ENCODE results near the gene PRTG.

GRCh38 chr15:55630858-55631257, 112.1 kb downstream of the PRTG start:
- TF ChIP-seq, protein P1, sequence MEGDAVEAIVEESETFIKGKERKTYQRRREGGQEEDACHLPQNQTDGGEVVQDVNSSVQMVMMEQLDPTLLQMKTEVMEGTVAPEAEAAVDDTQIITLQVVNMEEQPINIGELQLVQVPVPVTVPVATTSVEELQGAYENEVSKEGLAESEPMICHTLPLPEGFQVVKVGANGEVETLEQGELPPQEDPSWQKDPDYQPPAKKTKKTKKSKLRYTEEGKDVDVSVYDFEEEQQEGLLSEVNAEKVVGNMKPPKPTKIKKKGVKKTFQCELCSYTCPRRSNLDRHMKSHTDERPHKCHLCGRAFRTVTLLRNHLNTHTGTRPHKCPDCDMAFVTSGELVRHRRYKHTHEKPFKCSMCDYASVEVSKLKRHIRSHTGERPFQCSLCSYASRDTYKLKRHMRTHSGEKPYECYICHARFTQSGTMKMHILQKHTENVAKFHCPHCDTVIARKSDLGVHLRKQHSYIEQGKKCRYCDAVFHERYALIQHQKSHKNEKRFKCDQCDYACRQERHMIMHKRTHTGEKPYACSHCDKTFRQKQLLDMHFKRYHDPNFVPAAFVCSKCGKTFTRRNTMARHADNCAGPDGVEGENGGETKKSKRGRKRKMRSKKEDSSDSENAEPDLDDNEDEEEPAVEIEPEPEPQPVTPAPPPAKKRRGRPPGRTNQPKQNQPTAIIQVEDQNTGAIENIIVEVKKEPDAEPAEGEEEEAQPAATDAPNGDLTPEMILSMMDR (conservative IDR thresholded peaks at IDR 0.05 in 1 of 2, IDR thresholded peaks at IDR 0.05 in 1 of 2; ENCODE audit: low read depth in 1 of 2, low read length in 2 of 2) = no peak
- TF ChIP-seq EZH2 (IDR thresholded peaks at IDR 0.05; ENCODE audit: low read length, missing control alignments) = no peak

Data from fibroblast of lung (primary cell).